NK-92 treated with Interleukin-12 subunit alpha and Interleukin-12 subunit beta, amount 100 ng/mL, for 24 hours (cell line): ENCODE data around the gene ISL2.
"Not testable (repeated sequence)": the region's sequence is repeated elsewhere in the genome, so short reads cannot be mapped to it uniquely, and the experiment has no call there.

Experiments used
- DNase-seq: peaks from one replicate; lab custom pipeline; 2025; lab: John Stamatoyannopoulos, UW

The ISL2 gene

GRCh38 chr15:76336254-76337058, at the start of gene ISL2:
TSS of gene ISL2 (plus strand) at chr15:76336773. CDS start at chr15:76336884, 111 bp downstream.
- peak; percentile 97 for DNase-seq

DNA sequence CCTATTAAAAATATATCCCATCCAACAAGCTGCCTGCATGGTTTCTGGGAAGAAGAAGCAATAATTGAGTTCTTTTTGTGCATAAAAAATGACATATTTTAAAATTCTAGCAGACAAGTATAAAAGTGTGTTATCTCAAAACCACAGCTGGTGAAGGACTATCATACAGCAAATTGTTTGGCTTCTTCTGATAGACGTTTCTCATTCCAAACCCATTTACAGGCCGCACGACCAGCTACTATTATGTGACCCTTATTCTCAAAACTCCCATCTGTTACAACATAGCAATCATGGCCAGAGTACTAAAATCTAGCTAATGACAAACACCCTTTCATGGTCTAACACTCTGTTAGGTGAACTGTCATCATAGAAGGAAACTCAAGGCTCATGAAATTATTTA, 47.0 kb upstream of the ISL2 start:
- DNase-seq: no peak

DNA sequence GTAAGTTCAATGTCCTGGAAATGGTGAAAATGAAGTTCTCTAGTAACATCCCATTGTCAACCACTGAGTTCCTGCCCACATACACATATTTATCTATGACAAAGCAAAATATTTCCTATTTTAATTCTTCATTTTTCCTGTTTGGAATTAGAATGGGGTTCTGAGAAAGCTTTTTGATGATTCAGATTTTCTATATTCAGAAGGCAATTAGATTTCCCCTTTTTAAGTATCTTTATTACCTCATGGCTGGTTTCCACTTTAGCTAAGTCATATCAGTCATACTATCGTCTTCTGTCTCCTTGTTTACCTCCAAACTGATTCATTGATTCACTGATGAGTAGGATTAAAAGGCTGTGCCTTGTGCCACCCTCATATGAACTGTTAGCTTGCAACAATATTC, 43.2 kb upstream of the ISL2 start:
- DNase-seq: no peak

- DNase-seq: not testable (repeated sequence)
Measured at GRCh38 chr15:76294463-76294862, 42.1 kb upstream of the ISL2 start.

GRCh38 chr15:76296849-76297248, 39.7 kb upstream of the ISL2 start:
- DNase-seq: no peak

DNA sequence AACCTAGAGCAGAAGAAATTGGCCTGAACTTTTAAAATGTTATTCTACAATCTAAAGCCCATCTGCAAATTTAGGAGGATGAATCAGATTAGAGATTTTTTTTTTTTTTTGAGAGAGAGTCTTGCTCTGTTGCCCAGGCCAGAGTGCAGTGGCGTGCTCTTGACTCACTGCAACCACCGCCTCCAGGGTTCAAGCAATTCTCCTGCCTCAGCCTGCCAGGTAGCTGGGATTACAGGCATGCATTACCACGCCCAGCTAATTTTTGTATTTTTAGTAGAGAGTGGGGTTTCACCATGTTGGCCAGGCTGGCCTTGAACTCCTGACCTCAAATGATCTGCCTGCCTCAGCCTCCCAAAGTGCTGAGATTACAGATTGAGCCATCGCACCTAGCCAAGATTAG, 38.6 kb upstream of the ISL2 start:
- not testable (repeated sequence) for DNase-seq

- DNase-seq: no peak
Measured at GRCh38 chr15:76298986-76299385, 37.6 kb upstream of the ISL2 start.

DNA sequence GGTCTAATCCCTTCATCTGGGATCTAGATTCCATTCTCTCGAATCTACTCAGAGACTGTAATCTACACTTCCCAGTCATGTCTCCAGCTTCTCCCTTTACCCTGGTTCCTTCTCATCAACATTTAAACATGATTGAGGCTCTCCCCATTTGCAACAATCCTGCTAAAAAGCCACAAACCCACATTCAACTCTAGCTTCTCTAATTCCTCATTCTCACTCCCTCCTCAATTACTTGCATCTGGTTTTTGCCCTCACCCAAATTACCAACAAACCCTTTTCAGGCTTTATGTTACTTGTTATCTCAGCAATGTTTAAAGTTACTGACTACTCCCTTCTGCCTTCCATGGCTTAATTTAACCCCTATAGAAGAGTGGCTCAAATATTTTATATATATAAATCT, 36.8 kb upstream of the ISL2 start:
- DNase-seq: no peak

DNA sequence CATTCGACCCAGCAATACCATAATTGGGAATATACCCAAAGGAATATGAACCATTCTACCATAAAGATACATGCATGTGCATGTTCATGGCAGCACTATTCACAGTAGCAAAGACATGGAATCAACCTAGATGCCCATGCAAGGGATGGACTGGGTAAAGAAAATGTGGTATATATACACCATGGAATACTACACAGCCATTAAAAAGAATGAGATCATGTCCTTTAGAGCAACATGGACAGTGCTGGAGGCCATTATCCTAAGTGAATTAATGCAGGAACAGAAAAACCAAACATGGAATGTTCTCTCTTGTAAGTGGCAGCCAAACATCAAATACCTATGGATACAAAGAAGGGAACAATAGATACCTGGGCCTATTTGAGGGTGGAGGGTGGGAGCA, 32.7 kb upstream of the ISL2 start:
- no peak for DNase-seq

GRCh38 chr15:76309601-76310330, 26.8 kb upstream of the ISL2 start:
- DNase-seq: no peak

GRCh38 chr15:76310475-76311099, 26.0 kb upstream of the ISL2 start:
- no peak for DNase-seq

GRCh38 chr15:76311100-76311953, 25.2 kb upstream of the ISL2 start, which contains the start of gene ETFA:
TSS of gene ETFA (minus strand) at chr15:76311469. CDS start at chr15:76311388, 81 bp downstream.
- DNase-seq: peak; percentile 96

- no peak for DNase-seq
Measured at GRCh38 chr15:76312540-76313174, 23.9 kb upstream of the ISL2 start.

DNA sequence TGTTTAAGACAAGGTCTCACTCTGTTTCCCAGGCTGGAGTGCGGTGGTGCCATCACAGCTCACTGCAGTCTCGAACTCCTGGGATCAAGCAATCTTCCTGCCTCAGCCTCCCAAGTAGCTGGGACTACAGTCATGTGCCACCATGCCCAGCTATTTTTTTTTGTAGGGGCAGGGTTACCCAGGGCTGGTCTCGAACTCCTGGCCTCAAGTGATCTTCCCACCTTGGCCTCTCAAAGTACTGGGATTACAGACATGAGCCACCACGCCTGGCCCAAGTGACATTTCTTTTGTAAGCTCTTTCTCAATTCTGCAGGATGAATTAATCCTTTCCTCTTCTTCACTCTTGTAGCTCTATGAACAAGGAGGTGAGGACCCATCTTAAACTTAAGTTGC, 23.4 kb upstream of the ISL2 start:
- DNase-seq: not testable (repeated sequence)

GRCh38 chr15:76313731-76314130, 22.8 kb upstream of the ISL2 start:
- DNase-seq: no peak

DNA sequence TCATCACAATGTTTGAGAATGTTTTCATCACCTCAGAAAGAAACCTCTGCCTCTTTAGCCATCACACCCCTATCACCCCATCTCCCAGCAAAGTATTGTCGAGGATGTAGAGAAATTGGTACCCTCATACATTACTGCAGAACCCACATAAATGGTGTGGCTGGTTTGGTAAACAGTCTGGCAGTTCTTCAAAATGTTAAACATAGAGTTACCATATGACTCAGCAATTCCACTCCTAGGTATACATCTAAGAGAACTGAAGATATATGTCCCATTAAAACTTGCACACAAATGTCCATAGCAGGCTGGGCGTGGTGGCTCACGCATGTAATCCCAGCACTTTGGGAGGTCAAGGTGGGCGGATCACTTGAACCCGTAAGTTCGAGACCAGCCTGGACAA, 16.6 kb upstream of the ISL2 start:
- DNase-seq: no peak

DNA sequence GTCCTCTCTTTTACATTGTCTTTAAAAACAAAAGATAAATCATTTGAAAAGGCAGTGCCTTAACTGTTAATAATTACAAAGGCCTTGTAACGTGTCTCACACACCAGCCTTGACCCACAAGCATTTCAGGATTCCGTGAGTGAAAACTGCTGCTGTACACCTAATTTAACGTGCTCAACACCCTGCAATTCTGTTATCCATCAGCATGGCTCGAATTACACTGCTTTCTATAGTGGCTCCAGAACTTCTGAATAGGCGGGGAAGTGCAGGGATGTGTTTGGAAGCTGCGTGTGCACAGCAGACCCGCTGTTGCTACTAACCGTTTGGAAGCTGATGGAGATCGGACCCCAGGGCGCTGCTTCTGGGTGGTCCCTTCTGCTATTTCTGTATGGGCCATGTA, 15.4 kb upstream of the ISL2 start:
- no peak for DNase-seq

DNA sequence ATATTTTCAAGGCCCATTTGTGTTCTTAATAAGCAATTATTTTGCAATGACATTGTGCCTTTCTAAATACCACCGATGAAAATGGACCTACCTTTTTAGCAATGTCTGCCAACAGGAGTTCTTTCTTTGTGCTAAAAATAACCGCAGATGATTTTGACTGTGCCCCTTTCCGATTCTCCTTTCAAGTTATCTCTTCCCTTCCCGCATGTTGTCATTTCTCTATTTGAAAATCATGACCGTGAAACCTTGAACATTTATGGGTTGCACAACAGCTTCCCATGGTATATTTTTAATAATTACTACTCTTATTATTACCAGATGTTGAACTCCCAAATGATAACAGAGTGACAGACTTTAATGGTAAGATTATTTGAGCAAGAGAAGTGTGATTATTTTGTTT, 15.0 kb upstream of the ISL2 start:
- DNase-seq: no peak

DNA sequence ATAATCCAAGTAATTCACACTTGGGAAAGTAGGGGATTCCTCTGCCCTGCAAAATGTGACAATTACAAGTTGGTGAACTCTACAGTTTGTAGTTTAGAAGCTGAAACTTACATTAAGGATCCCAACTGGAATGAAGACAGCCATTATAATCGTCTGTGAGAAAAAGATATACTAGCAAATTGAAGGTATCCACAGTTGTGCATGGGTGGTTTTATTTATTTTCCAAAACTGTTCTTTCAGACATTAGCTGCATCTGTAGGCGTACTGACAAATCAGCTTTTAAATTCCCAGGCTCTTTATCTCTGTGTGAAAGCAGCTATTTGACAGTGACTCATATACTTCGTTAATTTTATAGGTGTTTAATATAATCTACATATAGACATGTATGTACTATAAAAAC, 12.5 kb upstream of the ISL2 start:
- DNase-seq: no peak

DNA sequence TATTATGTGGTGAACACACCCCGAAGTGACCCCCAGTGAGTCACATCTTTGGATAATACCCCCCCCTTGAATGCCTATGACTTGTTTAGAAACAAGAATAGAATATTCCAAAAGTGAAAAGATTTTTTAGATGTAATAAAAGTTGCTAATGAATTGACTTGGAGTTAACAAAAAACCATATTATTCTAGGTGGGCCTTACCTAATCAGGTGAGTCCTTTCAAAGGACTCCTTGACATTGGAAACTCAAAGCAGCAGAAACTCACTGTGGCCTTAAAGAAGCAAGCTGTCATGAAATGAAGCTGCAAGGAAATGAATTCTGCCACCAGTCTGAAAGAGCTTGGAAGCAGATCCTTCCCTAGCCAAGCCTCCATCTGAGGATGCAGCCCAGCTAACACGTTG, 10.9 kb upstream of the ISL2 start:
- DNase-seq: no peak
